HCT116 (cell line): ENCODE results near the gene ADAMTSL2. TPM values are rescaled to one million over a fixed set of nuclear protein-coding genes. Genes with fewer than 3 reads are reported as not detected.

Experiments
- ATAC-seq: fragments of 200-7000 bp; cut with Tn5 transposase; 2 replicates; pipeline ENCODE4 v1.9.1; 2020; ENCODE audit warnings: mild to moderate bottlenecking, moderate library complexity
- BruUV-seq: library from RNA; stranded (reverse); fragments of 400-500 nt; replicated peaks from 2 replicates; lab custom pipeline; 2021; lab: Mats Ljungman, UMichigan
- CTCF ChIA-PET: fragments of 300-600 bp; sonication (Branson Sonifier 250); formaldehyde crosslinking; loops from one replicate; lab custom pipeline; 2021; ENCODE audit warnings: antibody characterized with exemption; lab: Charles Lee
- POLR2A ChIA-PET: fragments of 300-600, 350-600 bp; sonication (Branson Sonifier 250); formaldehyde crosslinking; loops from one replicate; lab custom pipeline; 2021; ENCODE audit warnings: antibody characterized with exemption; lab: Charles Lee
- RAD21 ChIA-PET, 2 experiments: fragments of 300-600 bp; sonication (Branson Sonifier 250); formaldehyde crosslinking; loops; one replicate each; lab custom pipeline; 2023; ENCODE audit warnings: low total read pairs in 2 of 2; ENCODE audit not compliant: uncharacterized antibody in 2 of 2, unreplicated experiment in 2 of 2, low non-redundant PET in 1 of 2; lab: Charles Lee
- DNase-seq: peaks from one replicate; pipeline ENCODE4 v3.0.0-alpha.2; 2010; ENCODE audit warnings: low read depth, low spot score
- H2AFZ ChIP-seq: fragments of 200-600 bp; shearing (Covaris generic), sonication (generic); 2 replicates; pipeline ENCODE4 v1.6.1; 2017; ENCODE audit warnings: low read depth, mixed run types, mixed read lengths, antibody characterized with exemption, low read length; ENCODE audit not compliant: poor library complexity, severe bottlenecking
- H3K27ac ChIP-seq: 2 replicates; pipeline ENCODE4 v1.5.1; 2012; ENCODE audit warnings: low read depth, low read length
- H3K27me3 ChIP-seq: fragments of 200-600 bp; sonication (generic); 2 replicates; pipeline ENCODE4 v1.6.1; 2016; ENCODE audit warnings: mixed run types, low read length, mixed read lengths; ENCODE audit not compliant: insufficient read depth
- H3K36me3 ChIP-seq, 2 experiments: fragments of 200-500 bp in 1 of 2; fragments of 200-600 bp in 1 of 2; sonication (Bioruptor generic) in 1 of 2; sonication (generic) in 1 of 2; 2 replicates each; pipeline versions ENCODE4 v1.5.1 to v1.6.1; 2014 to 2016; ENCODE audit warnings: low read length in 2 of 2, inconsistent platforms in 1 of 2, mixed read lengths in 1 of 2, mixed run types in 1 of 2; ENCODE audit not compliant: insufficient read depth in 2 of 2, control insufficient read depth in 1 of 2
- H3K4me1 ChIP-seq, 2 experiments: fragments of 200-600 bp in 1 of 2; sonication (generic) in 1 of 2; 2 replicates each; pipeline versions ENCODE4 v1.5.1 to v1.6.1; 2012 to 2017; ENCODE audit warnings: low read length in 2 of 2, inconsistent platforms in 1 of 2, mild to moderate bottlenecking in 1 of 2, mixed read lengths in 1 of 2, mixed run types in 1 of 2, moderate library complexity in 1 of 2; ENCODE audit not compliant: insufficient read depth in 2 of 2, control insufficient read depth in 1 of 2
- H3K4me2 ChIP-seq: fragments of 200-600 bp; sonication (generic); 2 replicates; pipeline ENCODE4 v1.6.1; 2017; ENCODE audit warnings: mixed run types, low read length, mixed read lengths
- H3K4me3 ChIP-seq, 2 experiments: fragments of 200-600 bp in 1 of 2; sonication (generic) in 1 of 2; replicated peaks in 1 of 2; 2 replicates each; pipeline ENCODE4 v1.5.1; 2011 to 2016; ENCODE audit warnings: low read length in 2 of 2, control low read depth in 1 of 2, low read depth in 1 of 2, mild to moderate bottlenecking in 1 of 2, mixed read lengths in 1 of 2, mixed run types in 1 of 2
- H3K79me2 ChIP-seq: fragments of 200-600 bp; sonication (generic); 2 replicates; pipeline ENCODE4 v1.6.1; 2017; ENCODE audit warnings: mild to moderate bottlenecking, mixed run types, low read length, moderate library complexity, mixed read lengths; ENCODE audit not compliant: insufficient read depth
- H3K9ac ChIP-seq: fragments of 200-600 bp; sonication (generic); 2 replicates; pipeline ENCODE4 v1.6.1; 2016; ENCODE audit warnings: low read length, mixed read lengths
- H3K9me2 ChIP-seq: fragments of 200-600 bp; sonication (generic), shearing (Covaris generic); 2 replicates; pipeline ENCODE4 v1.6.1; 2017; ENCODE audit warnings: mixed run types, mild to moderate bottlenecking, moderate library complexity; ENCODE audit not compliant: insufficient read depth
- H3K9me3 ChIP-seq, 2 experiments: fragments of 200-500 bp in 1 of 2; fragments of 200-600 bp in 1 of 2; sonication (Bioruptor generic) in 1 of 2; sonication (generic) in 1 of 2; 2 replicates each; pipeline ENCODE4 v1.6.1; 2014 to 2017; ENCODE audit warnings: low read length in 2 of 2, mixed read lengths in 2 of 2, inconsistent platforms in 1 of 2, low read depth in 1 of 2, mild to moderate bottlenecking in 1 of 2, mixed run types in 1 of 2, moderate library complexity in 1 of 2; ENCODE audit not compliant: control insufficient read depth in 1 of 2, insufficient read depth in 1 of 2
- H4K20me1 ChIP-seq: fragments of 200-600 bp; sonication (generic), shearing (Covaris generic); 2 replicates; pipeline ENCODE4 v1.6.1; 2017; ENCODE audit warnings: mixed run types, mild to moderate bottlenecking, moderate library complexity; ENCODE audit not compliant: insufficient read depth
- ATF3 ChIP-seq: IDR thresholded peaks from 2 replicates; pipeline ENCODE4 v1.6.1; 2012
- EZH2 ChIP-seq: fragments of 200-600 bp; sonication (generic); IDR thresholded peaks from 2 replicates; pipeline ENCODE4 v1.6.1; 2017; ENCODE audit warnings: antibody characterized with exemption, mixed run types
- EZH2phosphoT487 ChIP-seq: fragments of 200-600 bp; IDR thresholded peaks from 2 replicates; pipeline ENCODE4 v1.6.1; 2018; ENCODE audit warnings: antibody characterized with exemption, borderline replicate concordance
- FOSL1 ChIP-seq: IDR thresholded peaks from 2 replicates; pipeline ENCODE4 v1.6.1; 2012; ENCODE audit warnings: low read depth
- POLR2AphosphoS5 ChIP-seq: IDR thresholded peaks from 2 replicates; pipeline ENCODE4 v1.6.1; 2011; ENCODE audit warnings: mild to moderate bottlenecking, low read depth, low read length, moderate library complexity
- SRF ChIP-seq: IDR thresholded peaks from 2 replicates; pipeline ENCODE4 v1.6.1; 2012; ENCODE audit warnings: low read depth
- TCF7L2 ChIP-seq: IDR thresholded peaks from 2 replicates; pipeline ENCODE4 v1.7.0; 2011; ENCODE audit warnings: borderline replicate concordance, inconsistent platforms; ENCODE audit not compliant: insufficient read depth, insufficient read length; ENCODE audit errors: extremely low read depth
- YY1 ChIP-seq: IDR thresholded peaks from 2 replicates; pipeline ENCODE4 v1.6.1; 2011; ENCODE audit warnings: low read length, low read depth, moderate library complexity, mild to moderate bottlenecking; ENCODE audit not compliant: insufficient replicate concordance; ENCODE audit errors: extremely low read depth
- ZBTB33 ChIP-seq: IDR thresholded peaks from 2 replicates; pipeline ENCODE4 v1.6.1; 2011; ENCODE audit warnings: mild to moderate bottlenecking, low read length, moderate library complexity; ENCODE audit not compliant: insufficient replicate concordance; ENCODE audit errors: extremely low read depth
- ZFX ChIP-seq: fragments of 450-650 bp; IDR thresholded peaks from 2 replicates; pipeline ENCODE4 v1.6.1; 2017
- intact Hi-C: fragments of 100-400 bp; cut with micrococcal nuclease; formaldehyde crosslinking; loops from 2 replicates; pipeline ENCODE4 v1.10.0; 2022
- total RNA-seq: library from RNA; stranded (reverse); gene quantifications from one replicate; pipeline ENCODE4 v1.2.1, GENCODE V29; 2021; ENCODE audit not compliant: unreplicated experiment

Gene ADAMTSL2
- total RNA-seq, 1 experiment from 2014 or later, result not detected

- no TSS peak for BruUV-seq
- no peak overlapping the region for H3K4me2 ChIP-seq
- intact Hi-C loops, result no loop called here
- H4K20me1 ChIP-seq, result no peaks in the 10 kb centered on the region
- H3K27ac ChIP-seq, result no peak overlapping the region
- peaks cover 3% of the 10 kb centered on the region in 2 experiments; a peak in 3 of 4 replicates for H3K4me1 ChIP-seq
- no peak for TF ChIP-seq EZH2
- TF ChIP-seq EZH2phosphoT487, result no peak
- TF ChIP-seq ZBTB33, result no peak
- TF ChIP-seq SRF, result no peak
- TF ChIP-seq TCF7L2, result no peak
- no peak for TF ChIP-seq ATF3
- TF ChIP-seq YY1, result no peak
- TF ChIP-seq ZFX, result no peak
- TF ChIP-seq POLR2AphosphoS5, result no peak
- no peak for TF ChIP-seq FOSL1
- no peaks in the 10 kb centered on the region for H3K9me2 ChIP-seq
- RAD21 ChIA-PET, result no interaction called here
- no peak for ATAC-seq
- H3K9me3 ChIP-seq, result no peaks in the 10 kb centered on the region
- DNase-seq, result no peak
- CTCF ChIA-PET, result no interaction called here
- no peak overlapping the region for H3K4me3 ChIP-seq
- no peak overlapping the region for H2AFZ ChIP-seq
- no peaks in the 10 kb centered on the region for H3K27me3 ChIP-seq
- H3K9ac ChIP-seq, result no peak overlapping the region
- H3K36me3 ChIP-seq, result no peaks in the 10 kb centered on the region
- H3K79me2 ChIP-seq, result no peaks in the 10 kb centered on the region
- POLR2A ChIA-PET, result no interaction called here
These were observed 19.9 kb upstream of the ADAMTSL2 start for GRCh38 chr9:133514460-133515239.
